ENCODE results near the gene CR1L.
"Not testable (repeated sequence)": the region's sequence is repeated elsewhere in the genome, so short reads cannot be mapped to it uniquely, and the experiment has no call there.

- TF ChIP-seq CTCF (IDR thresholded peaks at IDR 0.05; ENCODE audit: poor library complexity, severe bottlenecking); RAD21 (conservative IDR thresholded peaks at IDR 0.05); EZH2 (IDR thresholded peaks at IDR 0.05; ENCODE audit: borderline replicate concordance, insufficient read depth, low read length, poor library complexity, severe bottlenecking); POLR2AphosphoS5 (IDR thresholded peaks at IDR 0.05); SMC3 (conservative IDR thresholded peaks at IDR 0.05; ENCODE audit: poor library complexity); EP300 (conservative IDR thresholded peaks at IDR 0.05; ENCODE audit: poor library complexity, severe bottlenecking); TAF1 (IDR thresholded peaks at IDR 0.05; ENCODE audit: low read depth); MXI1 (conservative IDR thresholded peaks at IDR 0.05; ENCODE audit: poor library complexity, severe bottlenecking); REST (IDR thresholded peaks at IDR 0.05; ENCODE audit: borderline replicate concordance): not testable (repeated sequence)
Measured at GRCh38 chr1:207634293-207634692, 10.6 kb upstream of the CR1L start.
